Measurements from ENCODE around the gene LTBP3. TPM values are rescaled to one million over a fixed set of nuclear protein-coding genes. Genes with fewer than 3 reads are reported as not detected.

Gene LTBP3
- total RNA-seq, 1 experiment from 2014 or later, result 248 TPM

GRCh38 chr11:65503949-65504673 lies 54.0 kb downstream of the LTBP3 start:
- ATAC-seq, result no peak

GRCh38 chr11:65503368-65503948 lies 54.7 kb downstream of the LTBP3 start:
- Histone ChIP-seq H3K36me3 (ENCODE audit: control insufficient read depth in 1 of 2, insufficient read depth in 2 of 2, low read length in 2 of 2) (peaks cover 50 to 64% of the 10 kb centered on the region in 2 experiments), H3K27me3 (ENCODE audit: insufficient read depth, low read length) (no peaks in the 10 kb centered on the region), H3K79me2 (ENCODE audit: insufficient read depth, low read length) (peaks cover 82% of the 10 kb centered on the region), H3K4me1 (ENCODE audit: control insufficient read depth in 1 of 2, insufficient read depth in 2 of 2, low read length in 2 of 2) (peaks cover 44 to 90% of the 10 kb centered on the region in 2 experiments), H3K4me2 (ENCODE audit: low read length) (peak overlapping the region; percentile 85), H2AFZ (ENCODE audit: low read depth, low read length, poor library complexity, severe bottlenecking) (no peak overlapping the region), H3K9me3 (ENCODE audit: control insufficient read depth in 1 of 2, insufficient read depth in 1 of 2, low read depth in 1 of 2, low read length in 2 of 2) (no peaks in the 10 kb centered on the region), H3K4me3 (replicated peaks in 1 of 2; ENCODE audit: low read depth in 1 of 2, low read length in 2 of 2) (peak overlapping the region; percentile 57 to 79; a peak in 3 of 4 replicates), H3K27ac (ENCODE audit: low read depth, low read length) (peak overlapping the region; percentile 83; the same call in 1 of the 2 replicates), H3K9me2 (ENCODE audit: insufficient read depth) (no peaks in the 10 kb centered on the region), H4K20me1 (ENCODE audit: insufficient read depth) (peaks cover 70% of the 10 kb centered on the region), H3K9ac (ENCODE audit: low read length) (peak overlapping the region; percentile 93)
- no TSS peak for BruUV-seq (replicated peaks)
- DNase-seq (ENCODE audit: low read depth, low spot score), result no peak
- POLR2A ChIA-PET, result interaction anchor here (0.6 to 26.7 kb wide), 8 partner anchors 15 to 237 kb away, joined by 4 to 1499 read pairs (median 10); partner anchors contain the start of genes CDC42EP2, NEAT1, PCNX3 and SLC25A45
- CTCF ChIA-PET, result interaction anchor here (6.1 kb wide), 1 partner anchor 31 kb away, joined by 31 read pairs; no protein-coding TSS in a partner anchor
- intact Hi-C loops (cut with micrococcal nuclease), result no loop called here
- no peak for ATAC-seq
- RAD21 ChIA-PET (ENCODE audit: low non-redundant PET in 1 of 2, low total read pairs in 2 of 2, uncharacterized antibody in 2 of 2, unreplicated experiment in 2 of 2), result no interaction called here
- TF ChIP-seq ZNF274 (IDR thresholded peaks at IDR 0.05; ENCODE audit: low read depth, low read length) (no peak), EZH2 (IDR thresholded peaks at IDR 0.05) (no peak), JUND (IDR thresholded peaks at IDR 0.05) (no peak), EZH2phosphoT487 (IDR thresholded peaks at IDR 0.05; ENCODE audit: borderline replicate concordance) (no peak), POLR2A (IDR thresholded peaks at IDR 0.05; ENCODE audit: borderline replicate concordance, extremely low read depth, insufficient read depth, insufficient read length) (peak; percentile 28), SP1 (IDR thresholded peaks at IDR 0.05; ENCODE audit: low read depth) (no peak), POLR2AphosphoS5 (IDR thresholded peaks at IDR 0.05; ENCODE audit: low read depth, low read length) (peak; percentile 18)

More at GRCh38 chr11:65503949-65504673, 54.0 kb downstream of the LTBP3 start:
- Histone ChIP-seq H3K4me1 (ENCODE audit: control insufficient read depth in 1 of 2, insufficient read depth in 2 of 2, low read length in 2 of 2) (peaks cover 50 to 91% of the 10 kb centered on the region in 2 experiments), H3K27ac (ENCODE audit: low read depth, low read length) (peak overlapping the region; percentile 83; the same call in 1 of the 2 replicates), H3K9ac (ENCODE audit: low read length) (peak overlapping the region; percentile 29), H3K79me2 (ENCODE audit: insufficient read depth, low read length) (peaks cover 75% of the 10 kb centered on the region), H3K27me3 (ENCODE audit: insufficient read depth, low read length) (no peaks in the 10 kb centered on the region), H4K20me1 (ENCODE audit: insufficient read depth) (peaks cover 70% of the 10 kb centered on the region), H3K4me2 (ENCODE audit: low read length) (peak overlapping the region; percentile 85), H3K4me3 (replicated peaks in 1 of 2; ENCODE audit: low read depth in 1 of 2, low read length in 2 of 2) (peak overlapping the region; percentile 6 to 10; a peak in 3 of 4 replicates), H3K36me3 (ENCODE audit: control insufficient read depth in 1 of 2, insufficient read depth in 2 of 2, low read length in 2 of 2) (peaks cover 50 to 64% of the 10 kb centered on the region in 2 experiments), H3K9me2 (ENCODE audit: insufficient read depth) (no peaks in the 10 kb centered on the region), H2AFZ (ENCODE audit: low read depth, low read length, poor library complexity, severe bottlenecking) (no peak overlapping the region), H3K9me3 (ENCODE audit: control insufficient read depth in 1 of 2, insufficient read depth in 1 of 2, low read depth in 1 of 2, low read length in 2 of 2) (no peaks in the 10 kb centered on the region)
- BruUV-seq (replicated peaks), result no TSS peak
- no peak for DNase-seq (ENCODE audit: low read depth, low spot score)
- RAD21 ChIA-PET (ENCODE audit: low non-redundant PET in 1 of 2, low total read pairs in 2 of 2, uncharacterized antibody in 2 of 2, unreplicated experiment in 2 of 2), result no interaction called here
- CTCF ChIA-PET, result interaction anchor here (6.1 kb wide), 1 partner anchor 32 kb away, joined by 31 read pairs; no protein-coding TSS in a partner anchor
- intact Hi-C loops (cut with micrococcal nuclease), result no loop called here
- peak; percentile 38 for TF ChIP-seq POLR2AphosphoS5 (IDR thresholded peaks at IDR 0.05; ENCODE audit: low read depth, low read length)
- TF ChIP-seq JUND (IDR thresholded peaks at IDR 0.05), result no peak
- POLR2A ChIA-PET, result interaction anchor here (0.6 to 26.7 kb wide), 13 partner anchors 6 to 242 kb away, joined by 3 to 1499 read pairs (median 6); partner anchors contain the start of genes CDC42EP2, DPF2, MALAT1 and NEAT1

Measured in HCT116 (cell line).